Pancreas (tissue), 10 donors: ENCODE results near the gene TRAPPC5. TPM values are rescaled to one million over a fixed set of nuclear protein-coding genes. Genes with fewer than 3 reads are reported as not detected.

ENCODE experiments used
- ATAC-seq, 4 donors: fragments of 200-7000 bp; cut with Tn5 transposase; one replicate each; pipeline versions ENCODE4 v1.8.0 to v1.9.1; 2020; ENCODE audit warnings: mild to moderate bottlenecking in 4 of 4, moderate library complexity in 4 of 4
- DNase-seq, 6 donors: peaks; one replicate each; pipeline ENCODE4 v3.0.0-alpha.2; 2020
- FAIRE-seq: peaks from 2 replicates; lab custom pipeline; 2012; peaks lifted over from hg19 to GRCh38; lab: Jason Lieb, UNC
- H3K27ac ChIP-seq, 4 donors: fragments of 200-600 bp; sonication (generic); 1 replicate in 3 of 4; 2 replicates in 1 of 4; pipeline versions ENCODE4 v1.5.0 to v1.8.0; 2020
- H3K27me3 ChIP-seq, 4 donors: fragments of 200-600 bp; one replicate each; pipeline ENCODE4 v1.8.0; 2021
- H3K36me3 ChIP-seq, 3 donors: fragments of 200-600 bp; sonication (generic) in 1 of 3; one replicate each; pipeline versions ENCODE4 v1.5.0 to v1.8.0; 2020 to 2021
- H3K4me1 ChIP-seq, 3 donors: fragments of 200-600 bp; one replicate each; pipeline ENCODE4 v1.8.0; 2021
- H3K4me3 ChIP-seq, 4 donors: fragments of 200-600 bp; sonication (generic) in 2 of 4; one replicate each; pipeline versions ENCODE4 v1.5.0 to v1.8.0; 2020 to 2021
- H3K9me3 ChIP-seq, 4 donors: fragments of 200-600 bp; one replicate each; pipeline ENCODE4 v1.8.0; 2021
- CTCF ChIP-seq, 4 donors: fragments of 200-600 bp; sonication (generic) in 3 of 4; IDR thresholded peaks; one replicate each; pipeline versions ENCODE4 v1.5.0 to v1.8.0; 2021; ENCODE audit warnings: antibody characterized with exemption in 4 of 4
- WGBS, 2 donors: extraction: QIAGEN DNeasy Blood & Tissue Kit; methylation state at CpG; one replicate each; pipeline ENCODE4 v1.1.7; 2013; 5-methylcytosine and 5-hydroxymethylcytosine counted together
- intact Hi-C, 3 donors: fragments of 100-400 bp; cut with DNase I; formaldehyde crosslinking; loops; one replicate each; pipeline versions ENCODE4 v1.11.1 to v1.14.2; 2022
- polyA plus RNA-seq, 2 donors: library from polyadenylated mRNA; stranded (reverse); fragments of 200-250 nt; gene quantifications; one replicate each; pipeline ENCODE4 v1.2.3, GENCODE V29; 2013
- total RNA-seq, 6 donors: library from RNA; stranded (reverse); fragmentation: NEBNext Ultra II Directional in 4 of 6; extraction: Animal tissue kit (Norgen Biotek cat#: 25700) in 4 of 6; gene quantifications; one replicate each; pipeline versions ENCODE4 v1.2.1 to v1.2.4, GENCODE V29; 2021 to 2023
- donor health status: healthy with polysubstance abuse.
- donor health status: DM: no; HTN: no; CAD: no; lungs with moderate emphysema.
- donor health status: DM: no; HTN: no; CAD: no.
- donor health status: control.
- donor health status: control.
- donor health status: Bipolar disorder and iron deficiency.
- donor health status: DM: yes; HTN: yes; CAD: no.
- donor health status: DM: no; HTN: no; CAD: no.
- donor health status: DM: no; HTN: no; CAD: no.
- donor health status: DM: yes; HTN: yes; CAD: no.

Gene TRAPPC5
- total and polyA plus RNA-seq, 8 donors, result 26.7 to 89.9 (median 43.9) TPM

DNA sequence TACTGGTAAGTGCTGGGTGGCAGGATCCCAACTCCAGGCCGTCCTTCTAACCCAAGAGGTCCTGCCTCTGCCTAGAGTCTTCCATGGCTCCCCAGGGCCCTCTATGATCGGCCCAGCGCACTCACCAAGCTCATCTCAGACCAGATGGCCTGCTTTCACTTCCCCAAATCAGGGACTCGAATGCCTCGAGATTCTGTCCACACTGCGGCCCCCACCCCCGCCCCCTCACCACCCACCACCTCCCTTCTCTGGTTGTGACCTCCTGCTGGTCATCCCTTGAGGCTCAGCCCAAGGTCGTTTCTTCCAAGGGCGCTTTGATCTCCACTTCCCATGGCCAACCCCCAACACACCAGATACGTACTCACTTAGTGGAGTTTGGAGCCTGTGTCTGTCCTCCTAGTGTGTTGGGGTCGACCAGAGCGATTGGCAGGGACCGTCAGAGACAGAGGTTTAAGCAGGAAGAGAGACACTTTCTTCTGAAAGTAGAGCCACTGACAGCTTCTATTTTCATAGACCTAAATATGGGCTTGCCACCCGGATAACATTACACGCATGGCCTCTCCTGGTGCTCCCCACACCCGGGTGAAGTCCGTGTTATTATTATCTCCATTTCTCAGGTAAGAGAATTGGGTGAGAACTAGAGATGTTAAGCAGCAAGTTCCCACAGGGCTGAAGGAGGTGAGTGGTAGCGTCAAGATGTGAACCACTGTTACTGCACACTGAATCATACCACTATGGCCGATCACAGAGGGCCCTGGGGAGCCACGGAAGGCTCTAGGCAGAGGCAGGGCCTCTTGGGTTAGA is 21.2 kb downstream of the TRAPPC5 start, which contains the start of gene FCER2:
Gene FCER2 (minus strand): TSS at position 478 of the 804 bp plus-strand sequence. CDS start 2,371 bp downstream, outside the sequence.
- no peaks in the 10 kb centered on the region for H3K36me3 ChIP-seq
- no peak for FAIRE-seq
- intact Hi-C loops, result no loop called here
- H3K27me3 ChIP-seq, result no peaks in the 10 kb centered on the region
- DNase-seq, result no peak
- peak in 1 of 4 donors; percentile 30 for ATAC-seq
- TF ChIP-seq CTCF (IDR thresholded peaks at IDR 0.05), result no peak
- 40 to 55% methylated on average over 20 of the region's 20 CpGs for WGBS, 2 donors
- no peak within 1 kb of the TSS for H3K27ac ChIP-seq
- H3K4me1 ChIP-seq, result no peaks in the 10 kb centered on the region
- H3K9me3 ChIP-seq, result no peaks in the 10 kb centered on the region
- no peak within 1 kb of the TSS for H3K4me3 ChIP-seq

GRCh38 chr19:7703332-7703731 is 22.7 kb downstream of the TRAPPC5 start:
- DNase-seq, result no peak
- WGBS, 2 donors, result 34 to 56% methylated on average over 8 of the region's 8 CpGs
- Histone ChIP-seq H3K4me3 (no peak overlapping the region), H3K36me3 (no peaks in the 10 kb centered on the region), H3K4me1 (no peaks in the 10 kb centered on the region), H3K9me3 (no peaks in the 10 kb centered on the region), H3K27ac (no peak overlapping the region), H3K27me3 (no peaks in the 10 kb centered on the region)
- intact Hi-C loops, result no loop called here
- FAIRE-seq, result no peak
- ATAC-seq, result no peak
- no peak for TF ChIP-seq CTCF (IDR thresholded peaks at IDR 0.05)

DNA sequence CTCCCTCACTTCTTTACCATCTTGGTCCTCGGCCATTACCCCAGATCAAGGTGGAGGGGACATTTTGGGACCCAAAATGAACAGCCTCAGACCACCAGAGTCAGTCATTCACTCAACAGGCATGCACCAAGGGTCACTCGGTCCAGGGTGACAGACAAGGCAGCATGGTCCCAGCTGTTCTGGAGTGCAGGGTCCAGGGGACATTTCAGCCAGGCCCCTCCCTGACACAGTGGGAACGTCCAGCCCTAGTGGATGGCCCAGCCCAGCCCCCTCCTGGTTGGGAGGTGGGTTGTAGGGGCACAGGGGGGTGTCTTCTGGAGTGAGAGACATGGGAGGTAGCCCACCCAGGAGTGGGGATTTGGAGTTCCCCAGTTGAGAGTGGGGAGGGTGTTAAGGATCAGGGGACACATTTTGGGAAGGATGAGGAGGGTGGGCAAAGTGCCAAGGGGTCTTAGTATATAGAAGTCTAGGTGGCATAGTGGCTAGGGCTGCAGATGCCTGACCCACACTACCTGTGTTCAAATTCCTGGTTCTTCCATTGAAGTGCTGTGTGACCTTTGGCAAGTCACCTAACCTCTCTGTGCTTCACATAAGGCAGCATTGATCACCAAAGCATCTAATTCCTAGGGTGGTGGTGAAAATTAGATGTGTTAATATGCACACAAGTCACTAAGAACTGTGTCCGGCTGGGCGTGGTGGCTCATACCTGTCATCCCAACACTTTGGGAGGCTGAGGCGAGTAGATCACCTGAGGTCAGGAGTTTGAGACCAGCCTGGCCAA is 23.8 kb downstream of the TRAPPC5 start:
- Histone ChIP-seq H3K4me3 (no peak overlapping the region), H3K27ac (no peak overlapping the region), H3K36me3 (no peaks in the 10 kb centered on the region), H3K4me1 (no peaks in the 10 kb centered on the region), H3K27me3 (no peaks in the 10 kb centered on the region), H3K9me3 (no peaks in the 10 kb centered on the region)
- no peak for TF ChIP-seq CTCF (IDR thresholded peaks at IDR 0.05)
- 49 to 69% methylated on average over 6 of the region's 6 CpGs for WGBS, 2 donors
- ATAC-seq (no peak), DNase-seq (no peak), FAIRE-seq (no peak)
- intact Hi-C loops, result no loop called here

- peak in 2 of 4 donors; percentile 41 to 64 for ATAC-seq
- Histone ChIP-seq H3K27me3 (no peaks in the 10 kb centered on the region), H3K9me3 (no peaks in the 10 kb centered on the region), H3K4me3 (no peak overlapping the region), H3K36me3 (no peaks in the 10 kb centered on the region), H3K27ac (peak overlapping the region in 1 of 4 donors; percentile 39), H3K4me1 (no peaks in the 10 kb centered on the region)
- 45 to 60% methylated on average over 24 of the region's 24 CpGs for WGBS, 2 donors
- FAIRE-seq, result no peak
- intact Hi-C loops, result no loop called here
- TF ChIP-seq CTCF (IDR thresholded peaks at IDR 0.05), result no peak
- DNase-seq, result peak in 1 of 6 donors; percentile 40
These were observed 25.0 kb downstream of the TRAPPC5 start for GRCh38 chr19:7705387-7706187.
